ENCODE data around the gene E2F4.

DNA sequence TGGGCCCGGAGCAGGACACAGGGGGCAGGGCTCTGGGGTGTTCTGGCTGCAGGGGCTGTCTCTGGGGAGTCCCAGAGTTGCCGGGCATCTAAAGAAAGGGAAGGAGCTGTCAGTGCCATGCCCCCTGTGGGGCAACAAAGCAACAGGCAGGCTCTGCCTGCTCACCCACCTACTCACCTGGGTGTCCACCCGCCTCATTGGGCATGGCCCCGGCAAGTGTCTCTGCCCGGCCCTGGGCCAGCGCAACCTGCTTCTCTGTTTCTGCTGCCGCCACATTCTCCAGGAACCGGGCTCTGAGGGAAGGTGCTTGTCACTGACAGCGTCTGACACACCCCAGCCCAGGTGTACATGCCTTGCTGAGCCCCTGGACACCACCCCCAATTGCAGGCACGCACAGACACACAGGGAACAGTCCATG lies 42.2 kb downstream of the E2F4 start:
- TF ChIP-seq, protein P1, sequence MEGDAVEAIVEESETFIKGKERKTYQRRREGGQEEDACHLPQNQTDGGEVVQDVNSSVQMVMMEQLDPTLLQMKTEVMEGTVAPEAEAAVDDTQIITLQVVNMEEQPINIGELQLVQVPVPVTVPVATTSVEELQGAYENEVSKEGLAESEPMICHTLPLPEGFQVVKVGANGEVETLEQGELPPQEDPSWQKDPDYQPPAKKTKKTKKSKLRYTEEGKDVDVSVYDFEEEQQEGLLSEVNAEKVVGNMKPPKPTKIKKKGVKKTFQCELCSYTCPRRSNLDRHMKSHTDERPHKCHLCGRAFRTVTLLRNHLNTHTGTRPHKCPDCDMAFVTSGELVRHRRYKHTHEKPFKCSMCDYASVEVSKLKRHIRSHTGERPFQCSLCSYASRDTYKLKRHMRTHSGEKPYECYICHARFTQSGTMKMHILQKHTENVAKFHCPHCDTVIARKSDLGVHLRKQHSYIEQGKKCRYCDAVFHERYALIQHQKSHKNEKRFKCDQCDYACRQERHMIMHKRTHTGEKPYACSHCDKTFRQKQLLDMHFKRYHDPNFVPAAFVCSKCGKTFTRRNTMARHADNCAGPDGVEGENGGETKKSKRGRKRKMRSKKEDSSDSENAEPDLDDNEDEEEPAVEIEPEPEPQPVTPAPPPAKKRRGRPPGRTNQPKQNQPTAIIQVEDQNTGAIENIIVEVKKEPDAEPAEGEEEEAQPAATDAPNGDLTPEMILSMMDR (IDR thresholded peaks at IDR 0.05): no peak
- no peak for TF ChIP-seq POLR2A (IDR thresholded peaks at IDR 0.05)
- TF ChIP-seq POLR2AphosphoS5 (IDR thresholded peaks at IDR 0.05): no peak
- no peak for TF ChIP-seq EP300 (IDR thresholded peaks at IDR 0.05)

Data from stomach (tissue), 4 donors.